KBM-7 (cell line): Measurements from ENCODE around the gene KDM1A.

ENCODE experiments used
- DNase-seq: peaks from one replicate; pipeline ENCODE4 v3.0.0-alpha.2; 2015
- in situ Hi-C: fragments of 300-500 bp; cut with MboI; formaldehyde crosslinking; loops from 2 replicates; pipeline ENCODE4 v1.14.3; 2020; ENCODE audit warnings: low sequenced_read_pairs, low pct_unique_long_range_greater_than_20kb, mixed read lengths

KDM1A gene

GRCh38 chr1:23099171-23099536, 79.9 kb downstream of the KDM1A start:
- no peak for DNase-seq
- in situ Hi-C loops = loop anchor here (10.0 kb wide), 2 partner anchors 86 to 124 kb away; partner anchors contain the start of gene LACTBL1

- DNase-seq = peak; percentile 92
- in situ Hi-C loops = no loop called here
Observed at GRCh38 chr1:23100074-23100748, 80.9 kb downstream of the KDM1A start.

- no peak for DNase-seq
- in situ Hi-C loops = no loop called here
Observed at GRCh38 chr1:23101101-23101827, 82.0 kb downstream of the KDM1A start.

GRCh38 chr1:23101887-23102286, 82.6 kb downstream of the KDM1A start:
- DNase-seq = no peak

GRCh38 chr1:23102289-23102688, 83.0 kb downstream of the KDM1A start:
- in situ Hi-C loops = no loop called here
- no peak for DNase-seq

More at GRCh38 chr1:23101887-23102286, 82.6 kb downstream of the KDM1A start:
- in situ Hi-C loops = no loop called here

GRCh38 chr1:23103001-23103889, 84.0 kb downstream of the KDM1A start:
- DNase-seq = peak; percentile 76
- in situ Hi-C loops = no loop called here

GRCh38 chr1:23108918-23109533, 89.8 kb downstream of the KDM1A start:
- in situ Hi-C loops = no loop called here
- DNase-seq = no peak

- no peak for DNase-seq
- in situ Hi-C loops = no loop called here
Observed at GRCh38 chr1:23110391-23110790, 91.1 kb downstream of the KDM1A start.

GRCh38 chr1:23111600-23112535, 92.6 kb downstream of the KDM1A start:
- DNase-seq = peak; percentile 52
- in situ Hi-C loops = no loop called here

GRCh38 chr1:23114424-23115079, 95.3 kb downstream of the KDM1A start:
- in situ Hi-C loops = no loop called here
- DNase-seq = no peak

- in situ Hi-C loops = no loop called here
- DNase-seq = no peak
Observed at GRCh38 chr1:23116216-23116836, 97.1 kb downstream of the KDM1A start.

GRCh38 chr1:23116921-23117699, 97.8 kb downstream of the KDM1A start:
- in situ Hi-C loops = no loop called here
- no peak for DNase-seq

- in situ Hi-C loops = no loop called here
- no peak for DNase-seq
Observed at GRCh38 chr1:23118407-23118806, 99.1 kb downstream of the KDM1A start.

- peak; percentile 49 for DNase-seq
- in situ Hi-C loops = no loop called here
Observed at GRCh38 chr1:23118957-23119792, 99.9 kb downstream of the KDM1A start.

- DNase-seq = no peak
- in situ Hi-C loops = no loop called here
Observed at GRCh38 chr1:23120383-23120782, 101.1 kb downstream of the KDM1A start.
